HCT116 (cell line): ENCODE data around the gene NAALADL2. TPM values are rescaled to one million over a fixed set of nuclear protein-coding genes. Genes with fewer than 3 reads are reported as not detected.

Source experiments
- ATAC-seq: fragments of 200-7000 bp; cut with Tn5 transposase; 2 replicates; pipeline ENCODE4 v1.9.1; 2020; ENCODE audit warnings: mild to moderate bottlenecking, moderate library complexity
- BruUV-seq: library from RNA; stranded (reverse); fragments of 400-500 nt; replicated peaks from 2 replicates; lab custom pipeline; 2021; lab: Mats Ljungman, UMichigan
- CTCF ChIA-PET: fragments of 300-600 bp; sonication (Branson Sonifier 250); formaldehyde crosslinking; loops from one replicate; lab custom pipeline; 2021; ENCODE audit warnings: antibody characterized with exemption; lab: Charles Lee
- POLR2A ChIA-PET: fragments of 300-600, 350-600 bp; sonication (Branson Sonifier 250); formaldehyde crosslinking; loops from one replicate; lab custom pipeline; 2021; ENCODE audit warnings: antibody characterized with exemption; lab: Charles Lee
- RAD21 ChIA-PET, 2 experiments: fragments of 300-600 bp; sonication (Branson Sonifier 250); formaldehyde crosslinking; loops; one replicate each; lab custom pipeline; 2023; ENCODE audit warnings: low total read pairs in 2 of 2; ENCODE audit not compliant: uncharacterized antibody in 2 of 2, unreplicated experiment in 2 of 2, low non-redundant PET in 1 of 2; lab: Charles Lee
- DNase-seq: peaks from one replicate; pipeline ENCODE4 v3.0.0-alpha.2; 2010; ENCODE audit warnings: low read depth, low spot score
- H2AFZ ChIP-seq: fragments of 200-600 bp; shearing (Covaris generic), sonication (generic); 2 replicates; pipeline ENCODE4 v1.6.1; 2017; ENCODE audit warnings: low read depth, mixed run types, mixed read lengths, antibody characterized with exemption, low read length; ENCODE audit not compliant: poor library complexity, severe bottlenecking
- H3K27ac ChIP-seq: 2 replicates; pipeline ENCODE4 v1.5.1; 2012; ENCODE audit warnings: low read depth, low read length
- H3K27me3 ChIP-seq: fragments of 200-600 bp; sonication (generic); 2 replicates; pipeline ENCODE4 v1.6.1; 2016; ENCODE audit warnings: mixed run types, low read length, mixed read lengths; ENCODE audit not compliant: insufficient read depth
- H3K36me3 ChIP-seq, 2 experiments: fragments of 200-500 bp in 1 of 2; fragments of 200-600 bp in 1 of 2; sonication (Bioruptor generic) in 1 of 2; sonication (generic) in 1 of 2; 2 replicates each; pipeline versions ENCODE4 v1.5.1 to v1.6.1; 2014 to 2016; ENCODE audit warnings: low read length in 2 of 2, inconsistent platforms in 1 of 2, mixed read lengths in 1 of 2, mixed run types in 1 of 2; ENCODE audit not compliant: insufficient read depth in 2 of 2, control insufficient read depth in 1 of 2
- H3K4me1 ChIP-seq, 2 experiments: fragments of 200-600 bp in 1 of 2; sonication (generic) in 1 of 2; 2 replicates each; pipeline versions ENCODE4 v1.5.1 to v1.6.1; 2012 to 2017; ENCODE audit warnings: low read length in 2 of 2, inconsistent platforms in 1 of 2, mild to moderate bottlenecking in 1 of 2, mixed read lengths in 1 of 2, mixed run types in 1 of 2, moderate library complexity in 1 of 2; ENCODE audit not compliant: insufficient read depth in 2 of 2, control insufficient read depth in 1 of 2
- H3K4me2 ChIP-seq: fragments of 200-600 bp; sonication (generic); 2 replicates; pipeline ENCODE4 v1.6.1; 2017; ENCODE audit warnings: mixed run types, low read length, mixed read lengths
- H3K4me3 ChIP-seq, 2 experiments: fragments of 200-600 bp in 1 of 2; sonication (generic) in 1 of 2; replicated peaks in 1 of 2; 2 replicates each; pipeline ENCODE4 v1.5.1; 2011 to 2016; ENCODE audit warnings: low read length in 2 of 2, control low read depth in 1 of 2, low read depth in 1 of 2, mild to moderate bottlenecking in 1 of 2, mixed read lengths in 1 of 2, mixed run types in 1 of 2
- H3K79me2 ChIP-seq: fragments of 200-600 bp; sonication (generic); 2 replicates; pipeline ENCODE4 v1.6.1; 2017; ENCODE audit warnings: mild to moderate bottlenecking, mixed run types, low read length, moderate library complexity, mixed read lengths; ENCODE audit not compliant: insufficient read depth
- H3K9ac ChIP-seq: fragments of 200-600 bp; sonication (generic); 2 replicates; pipeline ENCODE4 v1.6.1; 2016; ENCODE audit warnings: low read length, mixed read lengths
- H3K9me2 ChIP-seq: fragments of 200-600 bp; sonication (generic), shearing (Covaris generic); 2 replicates; pipeline ENCODE4 v1.6.1; 2017; ENCODE audit warnings: mixed run types, mild to moderate bottlenecking, moderate library complexity; ENCODE audit not compliant: insufficient read depth
- H3K9me3 ChIP-seq, 2 experiments: fragments of 200-500 bp in 1 of 2; fragments of 200-600 bp in 1 of 2; sonication (Bioruptor generic) in 1 of 2; sonication (generic) in 1 of 2; 2 replicates each; pipeline ENCODE4 v1.6.1; 2014 to 2017; ENCODE audit warnings: low read length in 2 of 2, mixed read lengths in 2 of 2, inconsistent platforms in 1 of 2, low read depth in 1 of 2, mild to moderate bottlenecking in 1 of 2, mixed run types in 1 of 2, moderate library complexity in 1 of 2; ENCODE audit not compliant: control insufficient read depth in 1 of 2, insufficient read depth in 1 of 2
- H4K20me1 ChIP-seq: fragments of 200-600 bp; sonication (generic), shearing (Covaris generic); 2 replicates; pipeline ENCODE4 v1.6.1; 2017; ENCODE audit warnings: mixed run types, mild to moderate bottlenecking, moderate library complexity; ENCODE audit not compliant: insufficient read depth
- CBX3 ChIP-seq: IDR thresholded peaks from 2 replicates; pipeline ENCODE4 v1.6.1; 2012; ENCODE audit warnings: low read depth
- EGR1 ChIP-seq: IDR thresholded peaks from 2 replicates; pipeline ENCODE4 v1.6.1; 2012; ENCODE audit warnings: low read depth
- FOSL1 ChIP-seq: IDR thresholded peaks from 2 replicates; pipeline ENCODE4 v1.6.1; 2012; ENCODE audit warnings: low read depth
- JUND ChIP-seq: IDR thresholded peaks from 2 replicates; pipeline ENCODE4 v1.6.1; 2012
- POLR2A ChIP-seq: IDR thresholded peaks from 2 replicates; pipeline ENCODE4 v1.7.0; 2011; ENCODE audit warnings: borderline replicate concordance; ENCODE audit not compliant: insufficient read depth, insufficient read length; ENCODE audit errors: extremely low read depth
- RAD21 ChIP-seq: IDR thresholded peaks from 2 replicates; pipeline ENCODE4 v1.6.1; 2012; ENCODE audit warnings: low read depth, mild to moderate bottlenecking
- SIN3A ChIP-seq: IDR thresholded peaks from 2 replicates; pipeline ENCODE4 v1.6.1; 2012; ENCODE audit warnings: low read depth
- SRF ChIP-seq: IDR thresholded peaks from 2 replicates; pipeline ENCODE4 v1.6.1; 2012; ENCODE audit warnings: low read depth
- YY1 ChIP-seq: IDR thresholded peaks from 2 replicates; pipeline ENCODE4 v1.6.1; 2011; ENCODE audit warnings: low read length, low read depth, moderate library complexity, mild to moderate bottlenecking; ENCODE audit not compliant: insufficient replicate concordance; ENCODE audit errors: extremely low read depth
- intact Hi-C: fragments of 100-400 bp; cut with micrococcal nuclease; formaldehyde crosslinking; loops from 2 replicates; pipeline ENCODE4 v1.10.0; 2022
- total RNA-seq: library from RNA; stranded (reverse); gene quantifications from one replicate; pipeline ENCODE4 v1.2.1, GENCODE V29; 2021; ENCODE audit not compliant: unreplicated experiment
- TF ChIP-seq, protein P1 (sequence below), 3 experiments: fragments of 200-600 bp in 1 of 3; sonication (generic) in 1 of 3; IDR thresholded peaks in 2 of 3; conservative IDR thresholded peaks in 1 of 3; 2 replicates each; pipeline ENCODE4 v1.5.1; 2012 to 2017; ENCODE audit warnings: low read depth in 2 of 3, low read length in 2 of 3, antibody characterized with exemption in 1 of 3, borderline replicate concordance in 1 of 3, control low read depth in 1 of 3, mild to moderate bottlenecking in 1 of 3, mixed read lengths in 1 of 3, mixed run types in 1 of 3, moderate library complexity in 1 of 3; ENCODE audit not compliant: insufficient read depth in 1 of 3
- TF ChIP-seq, protein P2 (sequence below): IDR thresholded peaks from 2 replicates; pipeline ENCODE4 v1.6.1; 2011; ENCODE audit warnings: mild to moderate bottlenecking, low read length, moderate library complexity; ENCODE audit not compliant: insufficient replicate concordance; ENCODE audit errors: extremely low read depth

NAALADL2 gene
- total RNA-seq, 1 experiment from 2014 or later: 2.9 TPM

DNA sequence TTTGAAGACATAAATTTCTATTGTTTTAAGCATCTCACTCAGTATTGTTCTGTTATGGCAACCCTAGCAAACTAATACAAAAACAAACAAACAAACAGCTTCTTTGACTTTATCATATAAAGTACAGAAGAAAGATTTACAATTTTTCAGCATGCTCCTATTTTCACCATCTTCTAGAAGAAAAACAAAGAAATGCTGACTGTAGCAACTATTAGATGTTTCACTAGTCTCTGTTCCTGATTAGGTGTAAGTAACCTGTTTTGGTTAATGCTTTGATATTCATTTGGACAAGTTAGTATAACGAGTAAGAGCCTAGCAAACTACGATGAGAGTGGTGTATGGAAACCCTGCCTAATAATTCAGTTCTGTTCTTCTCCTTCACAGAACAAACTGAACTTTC lies 478.5 kb downstream of the NAALADL2 start (continued):
- TF ChIP-seq, protein P1, sequence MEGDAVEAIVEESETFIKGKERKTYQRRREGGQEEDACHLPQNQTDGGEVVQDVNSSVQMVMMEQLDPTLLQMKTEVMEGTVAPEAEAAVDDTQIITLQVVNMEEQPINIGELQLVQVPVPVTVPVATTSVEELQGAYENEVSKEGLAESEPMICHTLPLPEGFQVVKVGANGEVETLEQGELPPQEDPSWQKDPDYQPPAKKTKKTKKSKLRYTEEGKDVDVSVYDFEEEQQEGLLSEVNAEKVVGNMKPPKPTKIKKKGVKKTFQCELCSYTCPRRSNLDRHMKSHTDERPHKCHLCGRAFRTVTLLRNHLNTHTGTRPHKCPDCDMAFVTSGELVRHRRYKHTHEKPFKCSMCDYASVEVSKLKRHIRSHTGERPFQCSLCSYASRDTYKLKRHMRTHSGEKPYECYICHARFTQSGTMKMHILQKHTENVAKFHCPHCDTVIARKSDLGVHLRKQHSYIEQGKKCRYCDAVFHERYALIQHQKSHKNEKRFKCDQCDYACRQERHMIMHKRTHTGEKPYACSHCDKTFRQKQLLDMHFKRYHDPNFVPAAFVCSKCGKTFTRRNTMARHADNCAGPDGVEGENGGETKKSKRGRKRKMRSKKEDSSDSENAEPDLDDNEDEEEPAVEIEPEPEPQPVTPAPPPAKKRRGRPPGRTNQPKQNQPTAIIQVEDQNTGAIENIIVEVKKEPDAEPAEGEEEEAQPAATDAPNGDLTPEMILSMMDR (IDR thresholded peaks at IDR 0.05 in 2 of 3, conservative IDR thresholded peaks at IDR 0.05 in 1 of 3; ENCODE audit: borderline replicate concordance in 1 of 3, insufficient read depth in 1 of 3, low read depth in 2 of 3, low read length in 2 of 3): no peak

DNA sequence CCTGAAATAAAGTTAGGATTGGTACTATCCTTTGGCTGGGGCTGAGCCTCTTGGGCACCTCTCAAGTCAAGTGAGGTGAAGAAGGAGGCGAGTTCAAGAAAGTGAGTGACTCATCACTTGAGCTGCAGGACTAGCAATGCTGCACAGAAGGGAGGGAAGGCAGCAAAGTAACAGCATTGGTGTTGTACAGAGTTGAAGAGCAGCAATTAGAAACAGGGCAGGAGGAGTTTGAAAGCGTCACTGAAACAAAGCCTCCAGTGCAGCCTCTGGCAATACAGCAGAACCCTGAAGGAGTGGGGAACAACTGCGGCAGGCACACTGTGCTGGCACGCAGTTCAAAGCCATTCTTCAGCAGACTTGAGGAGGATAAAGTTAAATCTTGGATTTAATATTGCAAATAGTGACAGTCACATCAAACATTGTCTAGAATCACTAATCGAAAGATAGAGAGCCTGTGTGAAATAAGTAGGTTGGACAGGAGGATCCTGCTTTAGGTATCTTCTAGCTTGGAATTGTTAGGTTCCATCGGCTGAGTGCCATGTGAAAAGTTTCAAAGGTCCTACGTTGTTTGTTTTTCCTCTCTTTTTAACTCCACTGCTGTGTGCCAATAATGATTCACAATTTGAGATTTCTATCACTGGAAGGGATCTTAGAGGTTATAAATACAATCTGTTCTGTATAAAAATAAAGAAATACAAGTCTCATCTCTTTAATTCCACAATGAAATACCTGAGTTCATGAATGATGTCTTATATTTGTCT lies 479.8 kb downstream of the NAALADL2 start:
- Histone ChIP-seq H2AFZ (no peak overlapping the region), H3K4me2 (peak overlapping the region; percentile 48), H3K79me2 (no peaks in the 10 kb centered on the region), H3K36me3 (no peaks in the 10 kb centered on the region), H3K27me3 (no peaks in the 10 kb centered on the region), H4K20me1 (no peaks in the 10 kb centered on the region), H3K9me2 (no peaks in the 10 kb centered on the region), H3K27ac (peak overlapping the region; percentile 20), H3K4me3 (peak overlapping the region in 1 of 2 experiments; percentile 7; a peak in 1 of 4 replicates), H3K9ac (no peak overlapping the region), H3K4me1 (peaks cover 7 to 13% of the 10 kb centered on the region in 2 experiments; a peak in 3 of 4 replicates), H3K9me3 (no peaks in the 10 kb centered on the region)
- POLR2A ChIA-PET: no interaction called here
- TF ChIP-seq SIN3A (no peak), CBX3 (peak; percentile 60; the same call in 1 of the 2 replicates), RAD21 (0 out of 2 replicates have a peak, but pooled peaks have one; percentile 3), SRF (peak; percentile 39; the same call in 1 of the 2 replicates), FOSL1 (peak; percentile 53), YY1 (no peak), JUND (peak; percentile 63), POLR2A (no peak), EGR1 (no peak)
- TF ChIP-seq, protein P2, sequence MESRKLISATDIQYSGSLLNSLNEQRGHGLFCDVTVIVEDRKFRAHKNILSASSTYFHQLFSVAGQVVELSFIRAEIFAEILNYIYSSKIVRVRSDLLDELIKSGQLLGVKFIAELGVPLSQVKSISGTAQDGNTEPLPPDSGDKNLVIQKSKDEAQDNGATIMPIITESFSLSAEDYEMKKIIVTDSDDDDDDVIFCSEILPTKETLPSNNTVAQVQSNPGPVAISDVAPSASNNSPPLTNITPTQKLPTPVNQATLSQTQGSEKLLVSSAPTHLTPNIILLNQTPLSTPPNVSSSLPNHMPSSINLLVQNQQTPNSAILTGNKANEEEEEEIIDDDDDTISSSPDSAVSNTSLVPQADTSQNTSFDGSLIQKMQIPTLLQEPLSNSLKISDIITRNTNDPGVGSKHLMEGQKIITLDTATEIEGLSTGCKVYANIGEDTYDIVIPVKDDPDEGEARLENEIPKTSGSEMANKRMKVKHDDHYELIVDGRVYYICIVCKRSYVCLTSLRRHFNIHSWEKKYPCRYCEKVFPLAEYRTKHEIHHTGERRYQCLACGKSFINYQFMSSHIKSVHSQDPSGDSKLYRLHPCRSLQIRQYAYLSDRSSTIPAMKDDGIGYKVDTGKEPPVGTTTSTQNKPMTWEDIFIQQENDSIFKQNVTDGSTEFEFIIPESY: no peak
- CTCF ChIA-PET: no interaction called here
- peak; percentile 63 for DNase-seq
- intact Hi-C loops: no loop called here
- peak; percentile 95 for ATAC-seq
- no TSS peak for BruUV-seq
- RAD21 ChIA-PET: no interaction called here
